GM19239 (cell line): Measurements from ENCODE around the gene DRC7.
"Not testable (repeated sequence)": the region's sequence is repeated elsewhere in the genome, so short reads cannot be mapped to it uniquely, and the experiment has no call there.

Experiments used
- DNase-seq: peaks from one replicate; pipeline ENCODE4 v3.0.0; 2011; ENCODE audit warnings: low spot score; ENCODE audit not compliant: insufficient read length
- FAIRE-seq: peaks from 2 replicates; lab custom pipeline; 2011; peaks lifted over from hg19 to GRCh38; lab: Jason Lieb, UNC

Gene DRC7

DNA sequence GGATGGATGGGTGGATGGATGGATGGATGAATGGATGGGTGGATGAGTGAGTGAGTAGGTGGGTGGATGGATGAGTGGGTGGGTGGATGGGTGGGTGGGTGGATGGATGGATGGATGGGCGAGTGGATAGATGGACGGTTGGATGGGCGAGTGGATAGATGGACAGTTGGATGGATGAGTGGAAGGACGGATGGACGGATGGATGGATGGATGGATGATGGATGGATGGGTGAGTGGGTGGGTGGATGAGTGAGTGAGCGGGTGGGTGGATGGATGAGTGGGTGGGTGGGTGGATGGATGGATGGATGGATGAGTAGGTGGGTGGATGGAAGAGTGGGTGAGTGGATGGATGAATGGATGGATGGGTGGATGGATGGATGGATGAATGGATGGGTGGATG, 35.2 kb downstream of the DRC7 start:
- not testable (repeated sequence) for FAIRE-seq, DNase-seq

- DNase-seq (no peak), FAIRE-seq (no peak)
Measured at GRCh38 chr16:57730771-57731730, 36.4 kb downstream of the DRC7 start.

DNA sequence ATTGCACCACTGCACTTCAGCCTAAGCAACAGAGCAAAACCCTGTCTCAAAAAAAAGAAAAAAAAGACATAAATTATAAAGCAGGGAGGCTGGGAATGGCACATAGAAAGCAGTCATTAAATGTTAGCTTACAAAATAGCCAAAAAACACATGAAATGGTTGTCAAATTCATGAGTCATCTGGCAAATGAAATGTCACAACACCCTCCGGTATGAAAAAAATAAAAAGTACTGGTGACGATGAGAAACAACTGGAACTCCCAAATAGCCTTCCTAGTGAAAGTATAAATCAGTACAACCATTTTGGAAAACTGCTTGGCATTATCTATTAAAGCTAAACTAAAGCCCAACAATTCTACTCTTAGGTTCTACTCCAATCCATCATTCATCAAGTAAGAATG, 37.4 kb downstream of the DRC7 start:
- DNase-seq (no peak), FAIRE-seq (no peak)

GRCh38 chr16:57732714-57733113, 38.1 kb downstream of the DRC7 start:
- FAIRE-seq (no peak), DNase-seq (no peak)

GRCh38 chr16:57734308-57734924, 39.8 kb downstream of the DRC7 start:
- FAIRE-seq: no peak

GRCh38 chr16:57734925-57735754, 40.5 kb downstream of the DRC7 start:
- DNase-seq: peak; percentile 96
- peak; percentile 100 for FAIRE-seq

More at GRCh38 chr16:57734308-57734924, 39.8 kb downstream of the DRC7 start:
- DNase-seq: no peak

DNA sequence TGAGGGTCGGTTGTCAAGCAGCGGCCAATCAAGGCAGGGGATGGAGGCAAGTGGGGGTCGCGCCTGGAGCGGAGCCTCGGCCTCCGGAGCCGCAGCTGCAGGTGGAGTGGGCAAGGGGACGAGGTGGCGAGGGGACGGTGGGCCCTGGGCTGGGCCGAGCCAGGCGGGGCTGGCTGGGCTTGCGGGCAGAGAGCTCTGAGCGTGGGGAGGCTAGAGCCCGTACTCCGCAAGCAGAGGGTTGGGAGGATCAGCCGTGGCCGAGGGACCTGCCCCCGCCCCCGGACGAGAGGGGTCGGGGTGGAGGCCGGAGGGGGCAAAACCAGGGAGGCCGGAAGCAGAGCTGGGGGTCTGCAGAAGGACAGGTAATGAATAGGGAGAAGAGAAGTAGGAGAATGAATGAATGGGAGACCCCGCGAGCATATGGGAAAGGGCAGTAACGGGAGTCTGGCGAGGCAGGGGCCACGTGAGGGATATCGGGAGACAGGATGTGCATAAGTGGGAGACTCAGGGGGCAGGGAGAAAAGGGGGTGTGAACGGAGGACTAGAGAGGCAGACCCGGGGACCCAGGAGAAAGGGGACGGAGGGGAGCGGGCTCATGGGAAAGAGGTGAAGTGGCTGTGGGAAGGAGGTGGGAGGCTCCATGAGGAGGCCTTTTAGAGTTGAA, 41.3 kb downstream of the DRC7 start, which contains the start of gene KATNB1:
Gene KATNB1 (plus strand): TSS at position 16 of the 664 bp plus-strand sequence. CDS start 1,474 bp downstream, outside the sequence.
- FAIRE-seq (peak; percentile 39), DNase-seq (no peak)

GRCh38 chr16:57736419-57737351, 42.1 kb downstream of the DRC7 start:
- no peak for DNase-seq
- FAIRE-seq: peak; percentile 44

DNA sequence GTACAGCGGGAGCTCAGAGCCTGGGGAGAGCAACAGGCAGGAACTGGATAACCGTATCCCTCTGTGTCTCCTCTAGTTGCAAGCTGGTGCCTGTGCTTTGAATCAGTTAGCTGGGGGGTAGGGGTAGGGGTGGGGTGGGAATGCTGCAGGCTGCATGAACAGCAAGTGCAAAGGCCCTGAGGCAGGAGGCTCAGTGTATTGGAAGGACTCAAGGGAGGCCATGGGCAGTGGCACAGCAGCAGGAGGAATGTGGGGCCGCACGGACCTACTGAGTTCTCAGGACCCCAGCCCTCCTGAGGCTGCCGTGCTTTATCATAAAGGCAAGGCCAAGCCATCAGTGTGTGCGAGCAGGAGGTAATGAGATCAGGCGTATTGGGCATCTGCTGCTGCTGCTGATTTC, 44.2 kb downstream of the DRC7 start:
- FAIRE-seq (no peak), DNase-seq (no peak)

DNA sequence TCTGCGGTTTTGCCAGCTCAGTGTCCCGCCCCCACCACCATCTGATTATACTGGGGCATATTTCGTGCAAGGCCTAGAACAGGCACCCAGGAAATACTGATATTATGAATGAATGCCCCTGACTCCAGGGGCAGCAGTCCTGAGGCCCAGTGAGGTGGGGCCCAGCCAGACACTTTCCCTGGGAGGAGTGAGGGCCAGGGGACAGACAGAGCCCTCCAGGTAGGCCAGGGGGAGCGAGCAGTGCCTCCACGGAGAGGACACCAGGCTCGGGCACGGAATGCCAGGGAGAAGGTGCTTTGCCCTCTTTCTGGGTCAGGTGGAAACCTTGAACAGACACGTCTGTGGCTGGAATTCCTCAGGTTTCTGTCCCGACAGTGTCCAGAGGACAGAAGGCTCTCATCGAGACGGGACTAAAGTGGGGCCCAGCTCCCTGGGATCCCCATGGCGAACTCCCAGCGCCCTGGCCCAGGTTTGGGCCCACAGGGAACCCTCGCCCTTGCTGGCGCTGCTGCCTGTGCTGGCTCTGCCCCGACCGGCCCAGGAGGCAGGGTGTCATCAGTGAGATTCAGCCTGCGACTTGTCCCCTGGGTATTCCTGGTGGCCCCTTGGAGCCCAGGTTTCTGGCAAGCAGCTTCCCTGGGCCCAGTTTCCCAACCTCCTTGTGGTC, 45.3 kb downstream of the DRC7 start:
- no peak for FAIRE-seq
- DNase-seq: no peak

GRCh38 chr16:57740423-57741071, 45.9 kb downstream of the DRC7 start:
- FAIRE-seq (no peak), DNase-seq (no peak)

DNA sequence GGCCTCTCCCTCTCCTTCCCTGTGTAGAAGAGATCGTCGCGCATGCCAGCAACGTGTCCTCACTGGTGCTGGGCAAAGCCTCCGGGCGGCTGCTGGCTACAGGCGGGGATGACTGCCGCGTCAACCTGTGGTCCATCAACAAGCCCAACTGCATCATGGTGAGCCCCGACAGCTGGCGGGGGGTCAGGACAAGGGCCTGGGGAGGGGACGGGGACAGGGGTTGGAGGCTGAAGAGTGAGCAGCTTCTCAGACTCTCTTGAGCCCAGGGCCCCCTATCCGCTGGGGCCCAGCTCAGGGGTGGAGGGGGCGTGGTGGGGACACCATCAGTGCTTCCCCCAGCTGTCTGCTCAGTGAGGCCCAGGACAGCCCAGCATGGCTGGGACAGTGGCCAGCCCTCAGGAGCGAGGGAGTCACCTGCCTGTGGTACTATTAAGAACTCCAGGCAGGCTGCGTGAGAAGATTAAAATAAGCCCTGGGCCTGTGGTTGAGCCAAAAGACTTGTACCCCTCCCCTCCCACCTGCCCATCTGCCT, 47.1 kb downstream of the DRC7 start:
- DNase-seq: no peak
- FAIRE-seq: no peak

- FAIRE-seq (no peak), DNase-seq (no peak)
Measured at GRCh38 chr16:57742543-57742942, 47.9 kb downstream of the DRC7 start.

DNA sequence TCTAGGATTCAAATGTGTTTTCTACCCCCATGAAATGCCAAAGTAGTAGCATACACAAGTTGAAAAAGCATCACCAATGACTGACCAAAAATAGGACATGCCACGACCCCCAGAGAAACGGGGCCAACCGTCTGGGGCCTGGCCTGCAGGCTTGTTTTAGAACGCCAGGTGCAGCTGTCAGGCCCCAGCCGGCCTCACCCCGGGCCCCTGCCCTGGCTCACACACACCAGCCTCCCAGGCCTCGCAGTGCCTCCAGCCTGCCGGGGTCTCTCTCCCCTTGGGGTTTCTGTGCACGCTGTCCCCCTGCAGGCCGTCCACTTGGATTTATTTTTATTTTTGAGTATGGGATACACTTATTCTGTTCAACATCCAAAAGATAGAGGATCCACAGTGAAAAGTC, 48.9 kb downstream of the DRC7 start:
- FAIRE-seq: no peak
- no peak for DNase-seq

- FAIRE-seq (no peak), DNase-seq (no peak)
Measured at GRCh38 chr16:57743886-57744641, 49.5 kb downstream of the DRC7 start.

GRCh38 chr16:57744642-57744903, 50.0 kb downstream of the DRC7 start:
- no peak for DNase-seq
- FAIRE-seq: no peak

DNA sequence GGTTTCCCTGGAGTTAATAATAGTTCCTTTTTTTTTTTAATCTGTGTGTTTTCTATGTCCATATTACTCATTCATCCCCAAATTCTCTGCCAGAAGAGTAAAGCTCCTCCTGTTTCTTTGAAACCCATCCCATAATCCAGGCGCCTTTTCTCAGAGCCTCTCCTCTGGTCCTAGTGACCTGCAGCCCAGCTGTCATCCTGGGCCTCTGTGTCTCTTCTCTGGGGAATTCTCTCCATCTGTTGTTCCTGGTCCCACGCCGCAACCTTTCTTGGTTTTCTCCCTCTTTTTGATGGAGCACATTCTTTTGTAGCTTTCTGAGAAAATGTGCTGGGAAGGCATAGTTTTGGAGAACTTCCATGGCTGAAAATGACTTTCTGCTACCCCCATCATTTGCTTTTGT, 51.2 kb downstream of the DRC7 start:
- FAIRE-seq (no peak), DNase-seq (no peak)
